K562 (cell line): ENCODE results near the gene MS4A1. TPM values are rescaled to one million over a fixed set of nuclear protein-coding genes. Genes with fewer than 3 reads are reported as not detected.

Experiments
- ATAC-seq: fragments of 200-7000 bp; cut with Tn5 transposase; 3 replicates; pipeline ENCODE4 v1.9.1; 2020; ENCODE audit warnings: moderate library complexity
- BruUV-seq: library from RNA; stranded (reverse); fragments of 400-500 nt; replicated peaks from 2 replicates; lab custom pipeline; 2021; lab: Mats Ljungman, UMichigan
- CTCF ChIA-PET: fragments of 300-600 bp; formaldehyde crosslinking; extraction: SDS; loops from one replicate; lab custom pipeline; 2021; ENCODE audit warnings: low intra/inter-chr PET ratio; lab: Yijun Ruan, JAX
- POLR2A ChIA-PET: fragments of 300-600, 350-650 bp; sonication (Branson Sonifier 250); formaldehyde crosslinking; extraction: SDS; loops from one replicate; lab custom pipeline; 2021; ENCODE audit warnings: antibody characterized with exemption, inconsistent platforms; lab: Yijun Ruan, JAX
- DNase-seq, 4 experiments: peaks; one replicate each; pipeline versions ENCODE4 v3.0.0 to v3.0.0-alpha.2; 2011 to 2018; ENCODE audit warnings: low spot score in 3 of 4, mixed read lengths in 3 of 4; ENCODE audit errors: extremely low read depth in 1 of 4
- FAIRE-seq: peaks from 2 replicates; lab custom pipeline; 2011; peaks lifted over from hg19 to GRCh38; lab: Jason Lieb, UNC
- H2AFZ ChIP-seq: 2 replicates; pipeline ENCODE4 v1.6.0; 2011; ENCODE audit warnings: low read depth, low read length, control low read depth, inconsistent platforms
- H3K27ac ChIP-seq: fragments of 200-600 bp; 3 replicates; pipeline ENCODE4 v1.8.0; 2011; ENCODE audit warnings: low read depth, mild to moderate bottlenecking, control low read depth, inconsistent platforms, low read length, moderate library complexity, mixed read lengths; ENCODE audit errors: extremely low read depth
- H3K27me3 ChIP-seq, 2 experiments: fragments of 300-600 bp in 1 of 2; 2 replicates in 1 of 2; 3 replicates in 1 of 2; pipeline versions ENCODE4 v1.6.0 to v1.8.0; 2011; ENCODE audit warnings: inconsistent platforms in 2 of 2, low read length in 2 of 2, mild to moderate bottlenecking in 1 of 2, mixed read lengths in 1 of 2, moderate library complexity in 1 of 2; ENCODE audit not compliant: control insufficient read depth in 2 of 2, insufficient read depth in 2 of 2
- H3K36me3 ChIP-seq: fragments of 300-600 bp; 3 replicates; pipeline ENCODE4 v1.8.0; 2011; ENCODE audit warnings: mild to moderate bottlenecking, low read length, inconsistent platforms; ENCODE audit not compliant: control insufficient read depth, insufficient read depth
- H3K4me1 ChIP-seq, 2 experiments: fragments of 200-600 bp in 1 of 2; replicated peaks in 1 of 2; 2 replicates in 1 of 2; 3 replicates in 1 of 2; pipeline versions ENCODE4 v1.5.1 to v1.8.0; 2011; ENCODE audit warnings: inconsistent platforms in 2 of 2, low read length in 2 of 2, mild to moderate bottlenecking in 1 of 2, mixed read lengths in 1 of 2, moderate library complexity in 1 of 2; ENCODE audit not compliant: control insufficient read depth in 2 of 2, insufficient read depth in 2 of 2
- H3K4me2 ChIP-seq: 2 replicates; pipeline ENCODE4 v1.6.1; 2011; ENCODE audit warnings: low read length, control low read depth, inconsistent platforms, mixed read lengths; ENCODE audit not compliant: insufficient read depth
- H3K4me3 ChIP-seq: fragments of 200-600 bp; sonication (generic), shearing (Covaris generic); 2 replicates; pipeline ENCODE4 v1.5.1; 2016; ENCODE audit warnings: control low read depth, inconsistent platforms
- H3K79me2 ChIP-seq: fragments of 200-600 bp; 3 replicates; pipeline ENCODE4 v1.8.0; 2011; ENCODE audit warnings: low read length, inconsistent platforms; ENCODE audit not compliant: control insufficient read depth, insufficient read depth
- H3K9ac ChIP-seq, 2 experiments: 2 replicates each; pipeline versions ENCODE4 v1.6.0 to v1.6.1; 2011; ENCODE audit warnings: low read depth in 2 of 2, low read length in 2 of 2, control low read depth in 1 of 2, inconsistent platforms in 1 of 2, mild to moderate bottlenecking in 1 of 2, mixed read lengths in 1 of 2; ENCODE audit not compliant: insufficient read depth in 1 of 2
- H3K9me1 ChIP-seq: one replicate; pipeline ENCODE4 v1.6.0; 2011; ENCODE audit warnings: inconsistent platforms, mild to moderate bottlenecking, low read length, moderate library complexity; ENCODE audit not compliant: control insufficient read depth, insufficient read depth
- H3K9me3 ChIP-seq: replicated peaks from 2 replicates; pipeline ENCODE4 v1.5.1; 2011; ENCODE audit warnings: low read depth, low read length, inconsistent platforms; ENCODE audit not compliant: control insufficient read depth, insufficient read depth
- H4K20me1 ChIP-seq: replicated peaks from 2 replicates; pipeline ENCODE4 v1.6.1; 2011; ENCODE audit warnings: low read length, inconsistent platforms, mixed read lengths; ENCODE audit not compliant: control insufficient read depth, insufficient read depth
- ARNT ChIP-seq, 2 experiments: fragments of 450-650 bp; IDR thresholded peaks; 2 replicates each; pipeline ENCODE4 v1.6.1; 2016; ENCODE audit warnings: mild to moderate bottlenecking in 1 of 2
- HIVEP1 ChIP-seq: fragments of 250-450 bp; sonication (Bioruptor Pico); IDR thresholded peaks from 2 replicates; pipeline ENCODE4 v1.4.0; 2020; ENCODE audit warnings: mild to moderate bottlenecking
- KAT8 ChIP-seq: fragments of 450-650 bp; IDR thresholded peaks from 2 replicates; pipeline ENCODE4 v1.6.1; 2016; ENCODE audit warnings: low read depth, mild to moderate bottlenecking
- MAFF ChIP-seq: IDR thresholded peaks from 2 replicates; pipeline ENCODE4 v1.6.1; 2012; ENCODE audit warnings: low read length, improper control_type of control experiment
- MEIS2 ChIP-seq: fragments of 450-650 bp; IDR thresholded peaks from 2 replicates; pipeline ENCODE4 v1.6.1; 2014; ENCODE audit warnings: mild to moderate bottlenecking; ENCODE audit not compliant: partially characterized antibody
- MYNN ChIP-seq, 2 experiments: sonication (generic); formaldehyde crosslinking in 1 of 2; IDR thresholded peaks; 2 replicates each; pipeline versions ENCODE4 v1.5.0 to v1.6.1; 2016 to 2020; ENCODE audit warnings: antibody characterized with exemption in 1 of 2, missing genetic modification reagents in 1 of 2
- PHTF2 ChIP-seq: fragments of 250-450 bp; sonication (Bioruptor Pico); IDR thresholded peaks from 2 replicates; pipeline ENCODE4 v1.5.0; 2021; ENCODE audit warnings: mild to moderate bottlenecking
- PURB ChIP-seq: sonication (generic); formaldehyde crosslinking; IDR thresholded peaks from 2 replicates; pipeline ENCODE4 v1.9.0; 2021; ENCODE audit warnings: low read depth, mild to moderate bottlenecking, missing genetic modification reagents
- RBFOX2 ChIP-seq: fragments of 200-400 bp; formaldehyde crosslinking; IDR thresholded peaks from 2 replicates; pipeline ENCODE4 v1.6.1; 2017; ENCODE audit warnings: low read depth, mild to moderate bottlenecking, low read length, moderate library complexity
- SFPQ ChIP-seq: fragments of 200-400 bp; formaldehyde crosslinking; IDR thresholded peaks from 2 replicates; pipeline ENCODE4 v1.6.1; 2017; ENCODE audit warnings: mild to moderate bottlenecking, low read depth, low read length, moderate library complexity
- SMARCA4 ChIP-seq: fragments of 450-650 bp; IDR thresholded peaks from 2 replicates; pipeline ENCODE4 v1.6.1; 2016
- ZC3H11A ChIP-seq: IDR thresholded peaks from 2 replicates; pipeline ENCODE4 v1.6.1; 2012; ENCODE audit warnings: low read depth, low read length, improper control_type of control experiment
- ZNF175 ChIP-seq: fragments of 200-800 bp; sonication (Bioruptor generic); IDR thresholded peaks from 2 replicates; pipeline ENCODE4 v1.6.1; 2016; ENCODE audit warnings: low read depth, mild to moderate bottlenecking, missing genetic modification characterization, missing compliant biosample characterization
- ZNF589 ChIP-seq: fragments of 200-800 bp; sonication (Bioruptor generic); IDR thresholded peaks from 2 replicates; pipeline ENCODE4 v1.6.1; 2016; ENCODE audit warnings: low read depth, missing genetic modification characterization, missing compliant biosample characterization
- ZNF609 ChIP-seq: sonication (generic); formaldehyde crosslinking; IDR thresholded peaks from 2 replicates; pipeline ENCODE4 v1.8.1; 2023; ENCODE audit warnings: missing genetic modification reagents, mild to moderate bottlenecking, borderline replicate concordance
- ZNF707 ChIP-seq: fragments of 250-450 bp; sonication (Bioruptor Pico); conservative IDR thresholded peaks from 2 replicates; pipeline ENCODE4 v1.8.0; 2022; ENCODE audit warnings: inconsistent platforms, mild to moderate bottlenecking, moderate library complexity
- WGBS: fragments of 100-300 bp; shearing (Covaris generic); methylation state at CpG from one replicate; pipeline ENCODE4 v1.1.6; 2016; ENCODE audit warnings: low coverage, mixed read lengths; ENCODE audit not compliant: insufficient coverage; ENCODE audit errors: missing lambda C conversion rate; 5-methylcytosine and 5-hydroxymethylcytosine counted together
- in situ Hi-C: fragments of 300-500 bp; cut with MboI; formaldehyde crosslinking; loops from 4 replicates; pipeline ENCODE4 v1.15.0; 2018; ENCODE audit warnings: inconsistent platforms, mixed read lengths
- intact Hi-C: fragments of 100-400 bp; cut with micrococcal nuclease; formaldehyde crosslinking; loops from 2 replicates; pipeline ENCODE4 v1.14.2; 2022
- polyA plus RNA-seq, 8 experiments: library from polyadenylated mRNA; depleted of rRNA in 4 of 8; stranded (reverse) in 5 of 8; unstranded in 3 of 8; fragments of >200 nt; fragmentation: Nextera tagmentation in 2 of 8; fragmentation: Illumina TruSeq in 1 of 8; extraction: Ambion mirVana in 2 of 8; extraction: Trizol in 1 of 8; gene quantifications; 2 replicates each; pipeline versions ENCODE4 v1.2.1 to v1.2.3, GENCODE V29; 2011 to 2014; ENCODE audit warnings: inconsistent platforms in 1 of 8, missing spikeins in 1 of 8
- total RNA-seq, 7 experiments: library from RNA; depleted of rRNA in 6 of 7; stranded (reverse); fragments of >200 nt in 6 of 7; fragmentation: Illumina TruSeq in 2 of 7; extraction: Trizol in 2 of 7; gene quantifications; 2 replicates each; pipeline versions ENCODE4 v1.2.1 to v1.2.3, GENCODE V29; 2011 to 2021; ENCODE audit warnings: low replicate concordance in 1 of 7

MS4A1 gene
- total and polyA plus RNA-seq, 9 of the 15 experiments (the other 6 are each of a cell fraction or from before 2014, with no cell fraction given) = 0.01 to 0.24 (median 0.03) TPM; not detected in 5

GRCh38 chr11:60515144-60515855 is 59.7 kb downstream of the MS4A1 start, which contains the start of gene MS4A13:
Gene MS4A13, plus strand, starts transcription at chr11:60515392. Its CDS starts 2,692 bp downstream, at chr11:60518084.
- Histone ChIP-seq H3K79me2 (no peaks in the 10 kb centered on the region), H3K4me1 (peaks cover 3 to 5% of the 10 kb centered on the region in 2 experiments; a peak in 3 of 5 replicates), H2AFZ (peak within 1 kb of the TSS; percentile 92), H4K20me1 (no peaks in the 10 kb centered on the region), H3K27me3 (no peaks in the 10 kb centered on the region), H3K9me3 (no peaks in the 10 kb centered on the region), H3K9ac (peak within 1 kb of the TSS; percentile 50 to 80; a peak in 3 of 4 replicates), H3K4me3 (peak within 1 kb of the TSS; percentile 39), H3K4me2 (peak within 1 kb of the TSS; percentile 74), H3K36me3 (no peaks in the 10 kb centered on the region), H3K9me1 (no peaks in the 10 kb centered on the region), H3K27ac (peak within 1 kb of the TSS; percentile 25; the same call in 1 of the 3 replicates)
- DNase-seq (peak; percentile 50 to 75 (median 68)), ATAC-seq (peak; percentile 100), FAIRE-seq (peak; percentile 77)
- intact Hi-C loops = no loop called here
- TSS peak; percentile 71 for BruUV-seq
- ChIA-PET POLR2A (no interaction called here), CTCF (no interaction called here)
- in situ Hi-C loops = no loop called here
- 3% methylated on average over 28 of the region's 29 CpGs for WGBS
- TF ChIP-seq MYNN (IDR thresholded peaks at IDR 0.05) (no peak), MYNN (CRISPR knock-in tag; IDR thresholded peaks at IDR 0.05) (no peak), SFPQ (no peak), HIVEP1 (CRISPR knock-in tag) (no peak), ZNF175 (CRISPR knock-in tag) (no peak), ZNF609 (CRISPR knock-in tag) (no peak), ZNF707 (CRISPR knock-in tag) (no peak), MAFF (no peak), RBFOX2 (peak; percentile 79), PHTF2 (CRISPR knock-in tag) (no peak), SMARCA4 (no peak), ARNT (IDR thresholded peaks at IDR 0.05) (no peak), ZNF589 (CRISPR knock-in tag) (no peak), PURB (CRISPR knock-in tag) (no peak), MEIS2 (peak; percentile 57), KAT8 (no peak), ZC3H11A (no peak)
